ENCODE data around the gene SNCAIP. TPM values are rescaled to one million over a fixed set of nuclear protein-coding genes. Genes with fewer than 3 reads are reported as not detected.
A peak's percentile ranks its signal among the peaks of the same experiment; 100 is the strongest.

Gene SNCAIP
- total RNA-seq, 1 experiment from 2014 or later, result 0.21 TPM

DNA sequence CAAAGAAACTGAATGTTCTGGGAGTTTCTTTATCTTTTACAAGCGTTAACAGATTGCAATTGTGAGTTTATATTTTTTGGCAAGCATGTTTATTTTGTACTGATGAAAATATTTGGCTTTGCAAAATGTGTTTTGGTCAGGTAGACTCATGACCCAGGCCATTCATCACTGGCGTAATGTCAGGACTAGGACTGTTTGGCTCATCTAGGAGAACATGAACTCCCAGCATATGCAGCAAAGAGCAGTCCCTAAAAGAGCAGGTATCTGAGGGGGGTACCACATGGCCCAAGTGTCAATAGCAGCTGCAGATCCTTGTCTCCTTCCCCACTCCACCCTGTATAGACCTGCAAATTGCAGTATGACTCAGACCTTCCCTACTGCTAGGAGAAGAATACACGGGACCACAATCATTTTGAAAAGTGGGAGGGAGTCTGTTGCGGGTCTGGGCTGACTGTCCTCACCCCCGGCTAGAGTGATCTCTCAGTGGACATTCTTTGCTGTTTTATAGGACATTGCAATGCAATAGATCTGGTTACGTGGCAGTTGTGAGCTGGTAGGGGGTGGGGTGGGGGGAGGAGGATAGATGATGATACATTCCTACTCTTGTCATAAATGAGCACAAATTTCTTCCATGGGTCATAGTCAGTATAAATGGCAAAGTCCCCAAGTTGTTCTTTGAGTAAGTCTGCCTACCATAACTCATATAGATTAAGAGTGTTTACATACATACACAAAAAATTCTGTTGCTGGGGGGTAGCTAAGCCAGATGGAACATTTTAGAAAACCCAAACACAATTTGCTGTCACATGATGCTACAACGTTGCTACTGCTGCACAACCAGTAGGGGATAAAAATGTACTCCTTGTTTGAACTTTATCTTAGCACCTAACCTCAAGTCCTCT is 20.8 kb upstream of the SNCAIP start:
- Mint-ChIP-seq H3K27ac (ENCODE audit: low read depth, unreplicated experiment) (no peak overlapping the region), H3K27me3 (ENCODE audit: insufficient read depth, unreplicated experiment) (no peaks in the 10 kb centered on the region), H3K9me3 (ENCODE audit: unreplicated experiment) (no peaks in the 10 kb centered on the region), H3K36me3 (ENCODE audit: insufficient read depth, unreplicated experiment) (no peaks in the 10 kb centered on the region), H3K4me3 (ENCODE audit: unreplicated experiment) (no peak overlapping the region), H3K4me1 (ENCODE audit: insufficient read depth, unreplicated experiment) (peaks cover 17% of the 10 kb centered on the region)
- DNase-seq (ENCODE audit: unreplicated experiment), result peak; percentile 45
- CTCF ChIA-PET, result interaction anchor here (0.6 to 3.1 kb wide), 4 partner anchors 13 to 203 kb away, joined by 3 to 10 read pairs (median 6); no protein-coding TSS in a partner anchor
- TF ChIP-seq CTCF (IDR thresholded peaks at IDR 0.05; ENCODE audit: unreplicated experiment), result no peak
- intact Hi-C loops (cut with micrococcal nuclease), result no loop called here
- POLR2A ChIA-PET, result interaction anchor here (0.9 kb wide), 1 partner anchor 9 kb away, joined by 3 read pairs; no protein-coding TSS in a partner anchor
- BruUV-seq (replicated peaks), result no TSS peak

DNA sequence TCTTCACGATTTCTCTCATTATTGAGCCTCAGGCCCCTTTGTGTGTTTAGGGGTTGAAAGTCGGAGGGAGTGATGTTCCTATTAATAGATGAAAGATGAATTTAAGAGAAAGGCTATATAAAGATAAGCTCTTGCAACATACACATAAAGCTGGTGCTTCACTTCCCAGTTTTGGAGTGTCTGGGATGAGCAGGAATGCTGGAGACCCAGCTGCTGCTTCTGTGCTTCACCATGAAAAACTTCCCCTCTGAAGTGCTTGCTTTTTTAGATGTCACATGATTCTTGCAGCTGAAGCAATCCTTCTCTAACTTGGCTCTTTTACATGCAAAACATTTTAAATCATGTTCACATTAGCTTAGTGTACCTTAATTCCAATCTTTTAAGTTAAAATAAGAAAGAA is 19.7 kb upstream of the SNCAIP start:
- Mint-ChIP-seq H3K4me3 (ENCODE audit: unreplicated experiment) (no peak overlapping the region), H3K27ac (ENCODE audit: low read depth, unreplicated experiment) (no peak overlapping the region), H3K9me3 (ENCODE audit: unreplicated experiment) (no peaks in the 10 kb centered on the region), H3K4me1 (ENCODE audit: insufficient read depth, unreplicated experiment) (peaks cover 17% of the 10 kb centered on the region), H3K27me3 (ENCODE audit: insufficient read depth, unreplicated experiment) (no peaks in the 10 kb centered on the region), H3K36me3 (ENCODE audit: insufficient read depth, unreplicated experiment) (no peaks in the 10 kb centered on the region)
- intact Hi-C loops (cut with micrococcal nuclease), result no loop called here
- TF ChIP-seq CTCF (IDR thresholded peaks at IDR 0.05; ENCODE audit: unreplicated experiment), result no peak
- no TSS peak for BruUV-seq (replicated peaks)
- ChIA-PET CTCF (interaction anchor here (0.6 to 3.1 kb wide), 4 partner anchors 15 to 108 kb away, joined by 4 to 10 read pairs (median 6); no protein-coding TSS in a partner anchor), POLR2A (interaction anchor here (0.9 to 1.2 kb wide), 2 partner anchors 12 to 18 kb away, joined by 3 to 7 read pairs; no protein-coding TSS in a partner anchor)
- no peak for DNase-seq (ENCODE audit: unreplicated experiment)

- Mint-ChIP-seq H3K9me3 (ENCODE audit: unreplicated experiment) (no peaks in the 10 kb centered on the region), H3K27ac (ENCODE audit: low read depth, unreplicated experiment) (no peak overlapping the region), H3K27me3 (ENCODE audit: insufficient read depth, unreplicated experiment) (no peaks in the 10 kb centered on the region), H3K4me3 (ENCODE audit: unreplicated experiment) (no peak overlapping the region), H3K36me3 (ENCODE audit: insufficient read depth, unreplicated experiment) (no peaks in the 10 kb centered on the region), H3K4me1 (ENCODE audit: insufficient read depth, unreplicated experiment) (peaks cover 17% of the 10 kb centered on the region)
- peak; percentile 47 for DNase-seq (ENCODE audit: unreplicated experiment)
- no peak for TF ChIP-seq CTCF (IDR thresholded peaks at IDR 0.05; ENCODE audit: unreplicated experiment)
- ChIA-PET CTCF (interaction anchor here (1.4 kb wide), 1 partner anchor 12 kb away, joined by 7 read pairs; no protein-coding TSS in a partner anchor), POLR2A (interaction anchor here (2.1 kb wide), 1 partner anchor 14 kb away, joined by 4 read pairs; no protein-coding TSS in a partner anchor)
- intact Hi-C loops (cut with micrococcal nuclease), result no loop called here
- BruUV-seq (replicated peaks), result no TSS peak
These were observed 16.9 kb upstream of the SNCAIP start for GRCh38 chr5:122295138-122295537.

DNA sequence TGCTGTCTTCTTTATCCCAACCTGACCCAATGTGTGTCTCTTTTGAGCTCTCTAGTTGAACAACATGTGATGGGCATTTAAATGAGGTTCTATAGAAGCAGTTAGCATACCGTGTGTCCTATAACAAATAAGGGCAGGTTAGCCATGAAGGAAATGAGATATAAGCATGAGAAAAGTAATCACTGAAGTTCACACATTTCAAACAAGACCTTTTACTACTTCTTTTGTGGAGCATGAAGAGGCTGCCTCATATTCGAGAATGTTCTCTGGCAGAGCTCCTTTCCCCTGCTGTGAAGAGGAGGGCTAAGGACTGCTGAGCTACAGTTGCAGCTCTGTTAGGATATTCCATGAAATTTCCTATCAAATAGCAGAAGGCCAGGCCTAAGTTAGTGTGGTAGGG is 15.2 kb upstream of the SNCAIP start:
- no TSS peak for BruUV-seq (replicated peaks)
- POLR2A ChIA-PET, result interaction anchor here (0.7 to 2.1 kb wide), 2 partner anchors 12 to 221 kb away, joined by 3 to 4 read pairs; no protein-coding TSS in a partner anchor

More for the DNA sequence above, 15.2 kb upstream of the SNCAIP start:
- intact Hi-C loops (cut with micrococcal nuclease), result no loop called here
- no peak overlapping the region for H3K27ac Mint-ChIP-seq (ENCODE audit: low read depth, unreplicated experiment)
- DNase-seq (ENCODE audit: unreplicated experiment), result no peak
- no peaks in the 10 kb centered on the region for H3K36me3 Mint-ChIP-seq (ENCODE audit: insufficient read depth, unreplicated experiment)
- no peaks in the 10 kb centered on the region for H3K27me3 Mint-ChIP-seq (ENCODE audit: insufficient read depth, unreplicated experiment)
- no peak for TF ChIP-seq CTCF (IDR thresholded peaks at IDR 0.05; ENCODE audit: unreplicated experiment)
- CTCF ChIA-PET, result interaction anchor here (0.6 to 2.4 kb wide), 5 partner anchors 23 to 336 kb away, joined by 3 to 12 read pairs (median 3); no protein-coding TSS in a partner anchor
- H3K4me1 Mint-ChIP-seq (ENCODE audit: insufficient read depth, unreplicated experiment), result peaks cover 6% of the 10 kb centered on the region
- H3K9me3 Mint-ChIP-seq (ENCODE audit: unreplicated experiment), result no peaks in the 10 kb centered on the region
- H3K4me3 Mint-ChIP-seq (ENCODE audit: unreplicated experiment), result no peak overlapping the region
